COR-L47 (cell line): ENCODE results near the gene NCOA1.
"Not testable (repeated sequence)": the region's sequence is repeated elsewhere in the genome, so short reads cannot be mapped to it uniquely, and the experiment has no call there.

Source experiments
- DNase-seq: peaks from one replicate; lab custom pipeline; 2025; lab: John Stamatoyannopoulos, UW

The NCOA1 gene

GRCh38 chr2:24540011-24540477 is 49.0 kb downstream of the NCOA1 start:
- DNase-seq: no peak

- DNase-seq: no peak
Measured at GRCh38 chr2:24541621-24542020, 50.6 kb downstream of the NCOA1 start.

GRCh38 chr2:24542269-24542872 is 51.3 kb downstream of the NCOA1 start:
- DNase-seq: no peak

- no peak for DNase-seq
Measured at GRCh38 chr2:24543252-24543651, 52.2 kb downstream of the NCOA1 start.

GRCh38 chr2:24544456-24545115 is 53.5 kb downstream of the NCOA1 start:
- no peak for DNase-seq

GRCh38 chr2:24546669-24547068 is 55.6 kb downstream of the NCOA1 start:
- DNase-seq: no peak

GRCh38 chr2:24548058-24548457 is 57.0 kb downstream of the NCOA1 start:
- DNase-seq: no peak

GRCh38 chr2:24550301-24550700 is 59.2 kb downstream of the NCOA1 start:
- DNase-seq: not testable (repeated sequence)

- no peak for DNase-seq
Measured at GRCh38 chr2:24551016-24551415, 60.0 kb downstream of the NCOA1 start.

- no peak for DNase-seq
Measured at GRCh38 chr2:24552836-24553235, 61.8 kb downstream of the NCOA1 start.

GRCh38 chr2:24558781-24559472 is 67.9 kb downstream of the NCOA1 start:
- no peak for DNase-seq

GRCh38 chr2:24559473-24560113 is 68.5 kb downstream of the NCOA1 start:
- no peak for DNase-seq

- no peak for DNase-seq
Measured at GRCh38 chr2:24565537-24565936, 74.5 kb downstream of the NCOA1 start.

GRCh38 chr2:24566209-24566608 is 75.2 kb downstream of the NCOA1 start:
- no peak for DNase-seq

GRCh38 chr2:24566630-24567029 is 75.6 kb downstream of the NCOA1 start:
- no peak for DNase-seq

- no peak for DNase-seq
Measured at GRCh38 chr2:24568551-24568950, 77.5 kb downstream of the NCOA1 start.

- DNase-seq: not testable (repeated sequence)
Measured at GRCh38 chr2:24569565-24569964, 78.5 kb downstream of the NCOA1 start.

- DNase-seq: no peak
Measured at GRCh38 chr2:24570225-24570624, 79.2 kb downstream of the NCOA1 start.

GRCh38 chr2:24571828-24572442 is 80.9 kb downstream of the NCOA1 start:
- DNase-seq: no peak

GRCh38 chr2:24576146-24576545 is 85.1 kb downstream of the NCOA1 start:
- no peak for DNase-seq

GRCh38 chr2:24576617-24577016 is 85.6 kb downstream of the NCOA1 start:
- no peak for DNase-seq

GRCh38 chr2:24577481-24577880 is 86.4 kb downstream of the NCOA1 start:
- DNase-seq: no peak
